ENCODE results near the gene PKP4.

DNA sequence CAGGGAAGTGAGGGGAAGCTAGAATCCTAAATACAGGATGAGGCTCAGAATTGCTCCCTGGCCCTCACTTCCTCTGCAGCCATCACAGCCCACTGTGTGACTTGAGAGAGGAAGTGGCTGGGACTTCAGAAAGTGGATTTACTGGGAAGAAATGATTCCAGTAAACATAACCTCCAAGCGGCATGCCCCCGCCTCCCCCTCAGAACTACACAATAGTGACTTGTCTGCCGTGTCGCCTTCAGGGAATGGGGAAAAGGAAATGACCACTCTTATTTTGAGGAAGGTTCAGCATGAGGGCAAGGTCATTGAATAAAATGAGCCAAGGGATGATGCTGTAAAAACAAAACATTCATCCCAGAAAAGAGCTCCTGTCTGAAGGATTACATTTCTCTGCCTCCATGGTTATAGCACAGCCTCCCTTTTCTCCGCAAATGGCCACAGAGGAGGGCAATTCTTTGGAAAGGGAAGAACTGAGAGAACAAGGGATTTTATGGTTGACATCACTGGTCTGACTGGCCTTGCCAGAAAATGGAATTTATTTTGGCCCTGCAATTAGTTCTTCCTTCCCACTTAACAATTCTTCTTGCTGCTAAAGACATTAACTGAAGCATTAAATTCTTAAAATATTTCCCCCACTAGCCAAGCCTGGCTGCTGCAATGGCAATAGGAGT, 259.5 kb downstream of the PKP4 start:
- TF ChIP-seq, protein P1, sequence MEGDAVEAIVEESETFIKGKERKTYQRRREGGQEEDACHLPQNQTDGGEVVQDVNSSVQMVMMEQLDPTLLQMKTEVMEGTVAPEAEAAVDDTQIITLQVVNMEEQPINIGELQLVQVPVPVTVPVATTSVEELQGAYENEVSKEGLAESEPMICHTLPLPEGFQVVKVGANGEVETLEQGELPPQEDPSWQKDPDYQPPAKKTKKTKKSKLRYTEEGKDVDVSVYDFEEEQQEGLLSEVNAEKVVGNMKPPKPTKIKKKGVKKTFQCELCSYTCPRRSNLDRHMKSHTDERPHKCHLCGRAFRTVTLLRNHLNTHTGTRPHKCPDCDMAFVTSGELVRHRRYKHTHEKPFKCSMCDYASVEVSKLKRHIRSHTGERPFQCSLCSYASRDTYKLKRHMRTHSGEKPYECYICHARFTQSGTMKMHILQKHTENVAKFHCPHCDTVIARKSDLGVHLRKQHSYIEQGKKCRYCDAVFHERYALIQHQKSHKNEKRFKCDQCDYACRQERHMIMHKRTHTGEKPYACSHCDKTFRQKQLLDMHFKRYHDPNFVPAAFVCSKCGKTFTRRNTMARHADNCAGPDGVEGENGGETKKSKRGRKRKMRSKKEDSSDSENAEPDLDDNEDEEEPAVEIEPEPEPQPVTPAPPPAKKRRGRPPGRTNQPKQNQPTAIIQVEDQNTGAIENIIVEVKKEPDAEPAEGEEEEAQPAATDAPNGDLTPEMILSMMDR (IDR thresholded peaks at IDR 0.05), result no peak
- TF ChIP-seq POLR2A (IDR thresholded peaks at IDR 0.05), result no peak
